Trophoblast cell (in vitro differentiated cells and primary cell): ENCODE results near the gene GJB2. TPM values are rescaled to one million over a fixed set of nuclear protein-coding genes. Genes with fewer than 3 reads are reported as not detected.

Source experiments
- DNase-seq, 2 donors: peaks; one replicate each; pipeline ENCODE4 v3.0.0-alpha.2; 2016
- H2AFZ ChIP-seq: 2 replicates; pipeline ENCODE4 v1.6.1; 2013; ENCODE audit warnings: low read length, moderate library complexity, mild to moderate bottlenecking; ENCODE audit not compliant: insufficient read depth, poor library complexity
- H2AK5ac ChIP-seq: 2 replicates; pipeline ENCODE4 v1.6.1; 2013; ENCODE audit warnings: mild to moderate bottlenecking, low read length
- H2BK120ac ChIP-seq: 2 replicates; pipeline ENCODE4 v1.6.1; 2013; ENCODE audit warnings: low read length, mild to moderate bottlenecking, moderate library complexity; ENCODE audit not compliant: insufficient read depth, poor library complexity
- H2BK12ac ChIP-seq: 2 replicates; pipeline ENCODE4 v1.6.1; 2013; ENCODE audit warnings: mild to moderate bottlenecking, low read length, moderate library complexity
- H2BK5ac ChIP-seq: 2 replicates; pipeline ENCODE4 v1.6.1; 2013; ENCODE audit warnings: low read length, low read depth, moderate library complexity, mild to moderate bottlenecking; ENCODE audit not compliant: poor library complexity
- H3K14ac ChIP-seq: 2 replicates; pipeline ENCODE4 v1.6.1; 2013; ENCODE audit warnings: mild to moderate bottlenecking, low read length
- H3K18ac ChIP-seq: 2 replicates; pipeline ENCODE4 v1.6.1; 2013; ENCODE audit warnings: mild to moderate bottlenecking, low read length
- H3K23ac ChIP-seq: 2 replicates; pipeline ENCODE4 v1.6.1; 2013; ENCODE audit warnings: low read length
- H3K27ac ChIP-seq: 2 replicates; pipeline ENCODE4 v1.5.1; 2013; ENCODE audit warnings: low read depth, mild to moderate bottlenecking, inconsistent platforms, low read length, moderate library complexity
- H3K27me3 ChIP-seq: 2 replicates; pipeline ENCODE4 v1.6.1; 2013; ENCODE audit warnings: inconsistent platforms, mild to moderate bottlenecking, low read length, moderate library complexity; ENCODE audit not compliant: insufficient read depth
- H3K36me3 ChIP-seq, 2 experiments: 1 replicate in 1 of 2; 2 replicates in 1 of 2; pipeline ENCODE4 v1.6.1; 2013; ENCODE audit warnings: low read length in 2 of 2, mild to moderate bottlenecking in 2 of 2, moderate library complexity in 1 of 2; ENCODE audit not compliant: insufficient read depth in 2 of 2, control insufficient read depth in 1 of 2
- H3K4ac ChIP-seq: 2 replicates; pipeline ENCODE4 v1.6.1; 2013; ENCODE audit warnings: low read depth, mild to moderate bottlenecking, low read length, moderate library complexity
- H3K4me1 ChIP-seq, 2 experiments: 1 replicate in 1 of 2; 2 replicates in 1 of 2; pipeline ENCODE4 v1.6.1; 2013; ENCODE audit warnings: low read length in 2 of 2, mild to moderate bottlenecking in 2 of 2, moderate library complexity in 1 of 2; ENCODE audit not compliant: insufficient read depth in 2 of 2, control insufficient read depth in 1 of 2
- H3K4me2 ChIP-seq: 2 replicates; pipeline ENCODE4 v1.6.1; 2013; ENCODE audit warnings: inconsistent platforms, mild to moderate bottlenecking, low read length, moderate library complexity
- H3K4me3 ChIP-seq: 2 replicates; pipeline ENCODE4 v1.5.1; 2013; ENCODE audit warnings: mild to moderate bottlenecking, low read depth, low read length, inconsistent platforms
- H3K79me1 ChIP-seq: one replicate; pipeline ENCODE4 v1.6.1; 2013; ENCODE audit warnings: low read length
- H3K79me2 ChIP-seq: 2 replicates; pipeline ENCODE4 v1.6.1; 2013; ENCODE audit warnings: low read length, mild to moderate bottlenecking; ENCODE audit not compliant: control insufficient read depth, insufficient read depth, poor library complexity
- H3K9ac ChIP-seq: 2 replicates; pipeline ENCODE4 v1.6.1; 2013; ENCODE audit warnings: mild to moderate bottlenecking, low read length
- H3K9me3 ChIP-seq: 2 replicates; pipeline ENCODE4 v1.6.1; 2013; ENCODE audit warnings: low read depth, mild to moderate bottlenecking, control low read depth, inconsistent platforms, low read length; ENCODE audit not compliant: insufficient read depth
- H4K12ac ChIP-seq: 2 replicates; pipeline ENCODE4 v1.6.1; 2013; ENCODE audit warnings: low read depth, mild to moderate bottlenecking, low read length, moderate library complexity
- H4K8ac ChIP-seq: 2 replicates; pipeline ENCODE4 v1.6.1; 2013; ENCODE audit warnings: low read depth, mild to moderate bottlenecking, low read length, moderate library complexity
- H4K91ac ChIP-seq: one replicate; pipeline ENCODE4 v1.6.1; 2013; ENCODE audit warnings: low read depth, mild to moderate bottlenecking, low read length, moderate library complexity
- WGBS: extraction: QIAGEN DNeasy Blood & Tissue Kit; methylation state at CpG from one replicate; pipeline ENCODE4 v1.1.7; 2013; ENCODE audit warnings: missing lambda C conversion rate; ENCODE audit not compliant: insufficient read length, insufficient coverage; ENCODE audit errors: extremely low coverage; 5-methylcytosine and 5-hydroxymethylcytosine counted together
- polyA plus RNA-seq: library from polyadenylated mRNA; stranded (reverse); fragments of 200-250 nt; gene quantifications from 2 replicates; pipeline ENCODE4 v1.2.3, GENCODE V29; 2013

GJB2 gene
- polyA plus RNA-seq: 2.8 and 2.9 TPM in 2 replicates

- Histone ChIP-seq H2BK12ac (no peak within 1 kb of the TSS), H3K79me1 (no peaks in the 10 kb centered on the region), H3K27me3 (peaks cover 26% of the 10 kb centered on the region), H3K4ac (no peak within 1 kb of the TSS), H2BK5ac (no peak within 1 kb of the TSS), H3K9ac (no peak within 1 kb of the TSS), H3K18ac (no peak within 1 kb of the TSS), H4K8ac (no peak within 1 kb of the TSS), H3K9me3 (no peaks in the 10 kb centered on the region), H3K27ac (no peak within 1 kb of the TSS), H4K12ac (no peak within 1 kb of the TSS), H3K4me2 (peak within 1 kb of the TSS; percentile 98), H3K4me1 (peaks cover 0 to 10% of the 10 kb centered on the region in 2 experiments), H2AFZ (peak within 1 kb of the TSS; percentile 37), H4K91ac (no peak within 1 kb of the TSS), H3K4me3 (peak within 1 kb of the TSS; percentile 64), H3K14ac (no peak within 1 kb of the TSS), H3K36me3 (no peaks in the 10 kb centered on the region), H3K79me2 (no peaks in the 10 kb centered on the region), H2AK5ac (no peak within 1 kb of the TSS), H2BK120ac (no peak within 1 kb of the TSS), H3K23ac (no peak within 1 kb of the TSS)
- no peak for DNase-seq
- WGBS: no CpG with 5 or more reads among the region's 39 CpGs
These were observed at the start of gene GJB2 for GRCh38 chr13:20192836-20193161. GJB2 (minus strand) TSS chr13:20192938; CDS start chr13:20189581, 3,357 bp downstream.

DNA sequence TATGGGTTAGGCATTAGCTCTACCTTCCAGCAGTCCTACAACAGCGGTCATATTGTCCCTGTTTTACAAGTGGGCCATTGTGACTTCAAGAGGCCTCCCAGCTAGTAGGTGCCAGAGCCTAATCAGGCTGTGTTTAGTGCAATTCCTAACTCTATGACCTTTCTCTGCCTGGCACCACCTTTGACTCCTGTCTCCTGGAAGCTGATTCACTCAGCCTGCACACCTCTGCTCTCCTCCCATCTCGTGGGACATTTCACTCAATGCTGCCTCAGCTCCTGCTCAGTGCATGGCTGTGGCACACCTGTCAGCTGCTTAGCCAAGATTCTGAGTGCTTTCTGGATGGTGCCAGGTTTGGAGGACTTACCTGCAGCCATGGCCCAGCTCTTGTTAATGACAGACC lies 48.9 kb upstream of the GJB2 start:
- Histone ChIP-seq H3K27me3 (no peaks in the 10 kb centered on the region), H3K9ac (no peak overlapping the region), H3K9me3 (peaks cover 3% of the 10 kb centered on the region), H3K4me2 (no peak overlapping the region), H3K23ac (no peak overlapping the region), H3K18ac (no peak overlapping the region), H4K8ac (no peak overlapping the region), H2BK5ac (no peak overlapping the region), H3K4me1 (peaks cover 0 to 2% of the 10 kb centered on the region in 2 experiments), H2AFZ (no peak overlapping the region), H2AK5ac (no peak overlapping the region), H4K91ac (no peak overlapping the region), H2BK120ac (no peak overlapping the region), H3K79me1 (no peaks in the 10 kb centered on the region), H4K12ac (no peak overlapping the region), H3K36me3 (no peaks in the 10 kb centered on the region), H3K4me3 (no peak overlapping the region), H3K79me2 (no peaks in the 10 kb centered on the region), H2BK12ac (no peak overlapping the region), H3K14ac (no peak overlapping the region), H3K27ac (no peak overlapping the region), H3K4ac (no peak overlapping the region)
- no peak for DNase-seq
- no CpG with 5 or more reads among the region's 2 CpGs for WGBS

DNA sequence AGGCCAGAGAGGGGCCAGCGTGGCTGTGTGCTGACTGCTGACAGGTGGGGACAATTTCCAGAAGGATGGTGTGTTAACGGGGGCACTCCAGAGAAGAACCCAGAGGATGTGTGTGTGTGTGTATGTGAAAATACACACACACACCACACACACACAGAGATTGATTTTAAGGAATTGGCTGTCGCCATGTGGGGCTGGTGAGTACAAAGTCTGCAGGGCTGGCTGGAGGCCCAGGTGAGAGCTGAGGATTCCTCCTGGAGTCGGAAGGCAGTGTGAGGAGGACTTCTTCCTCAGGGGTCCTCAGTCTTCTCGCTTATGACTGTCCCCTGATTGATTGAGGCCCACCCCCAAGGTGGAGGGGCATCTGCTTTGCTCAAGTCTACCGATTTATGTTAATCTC lies 47.0 kb upstream of the GJB2 start:
- H3K36me3 ChIP-seq: no peaks in the 10 kb centered on the region
- H4K8ac ChIP-seq: no peak overlapping the region
- no CpG with 5 or more reads among the region's 6 CpGs for WGBS
- no peak overlapping the region for H3K18ac ChIP-seq
- no peaks in the 10 kb centered on the region for H3K79me2 ChIP-seq
- H4K91ac ChIP-seq: no peak overlapping the region
- peaks cover 3% of the 10 kb centered on the region for H3K9me3 ChIP-seq
- no peak overlapping the region for H2AK5ac ChIP-seq
- H3K27ac ChIP-seq: no peak overlapping the region
- H3K27me3 ChIP-seq: no peaks in the 10 kb centered on the region
- H3K4me3 ChIP-seq: no peak overlapping the region
- peaks cover 0 to 2% of the 10 kb centered on the region in 2 experiments for H3K4me1 ChIP-seq
- H3K9ac ChIP-seq: no peak overlapping the region
- no peak overlapping the region for H3K23ac ChIP-seq
- H2BK5ac ChIP-seq: no peak overlapping the region
- no peak overlapping the region for H3K4ac ChIP-seq
- DNase-seq: no peak
- H2AFZ ChIP-seq: no peak overlapping the region
- no peak overlapping the region for H2BK120ac ChIP-seq
- no peak overlapping the region for H3K14ac ChIP-seq
- no peak overlapping the region for H3K4me2 ChIP-seq
- no peak overlapping the region for H2BK12ac ChIP-seq
- no peak overlapping the region for H4K12ac ChIP-seq
- H3K79me1 ChIP-seq: no peaks in the 10 kb centered on the region

DNA sequence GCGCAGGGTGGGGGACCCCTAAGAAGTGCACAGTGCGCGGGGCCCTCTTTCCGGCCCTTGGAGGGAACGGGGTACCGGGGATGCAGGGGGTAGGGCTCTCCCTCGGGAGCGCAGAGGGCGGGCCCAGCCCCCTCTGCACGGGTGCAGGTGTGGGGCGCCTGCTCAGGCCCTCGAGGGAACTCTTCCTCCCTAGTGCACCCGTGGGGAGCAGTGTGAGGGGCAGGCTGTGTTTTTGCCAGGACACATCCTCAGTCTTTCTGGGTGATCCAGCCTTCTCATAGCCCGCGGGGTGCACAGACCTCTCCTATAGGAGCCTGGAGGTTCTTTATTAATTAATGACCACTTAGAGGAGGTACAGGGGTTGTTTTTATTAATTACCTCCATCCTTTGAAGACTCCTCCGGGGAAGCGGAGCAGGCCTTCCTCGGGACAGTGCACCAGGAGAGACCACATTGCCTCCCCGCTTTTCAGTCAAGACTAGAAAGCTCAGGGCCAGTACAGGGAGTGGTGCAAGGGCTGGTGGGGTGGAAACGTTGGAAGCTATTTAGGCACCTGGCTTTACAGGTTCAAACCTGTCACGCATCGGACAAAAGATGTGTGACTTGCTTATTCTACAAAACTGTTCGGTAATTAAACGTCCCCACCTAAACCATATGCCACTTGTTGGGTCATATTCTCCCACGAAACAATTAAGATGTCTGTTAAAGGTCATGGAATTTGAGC lies 40.0 kb upstream of the GJB2 start:
- no peaks in the 10 kb centered on the region for H3K36me3 ChIP-seq
- WGBS: no CpG with 5 or more reads among the region's 25 CpGs

More for the DNA sequence above, 40.0 kb upstream of the GJB2 start:
- Histone ChIP-seq H2BK120ac (no peak overlapping the region), H2BK12ac (no peak overlapping the region), H3K79me1 (peaks cover 3% of the 10 kb centered on the region), H3K27me3 (peaks cover 20% of the 10 kb centered on the region), H2AFZ (no peak overlapping the region), H4K8ac (no peak overlapping the region), H4K12ac (no peak overlapping the region), H3K4ac (no peak overlapping the region), H2AK5ac (no peak overlapping the region), H3K79me2 (no peaks in the 10 kb centered on the region), H3K18ac (no peak overlapping the region), H3K4me1 (peaks cover 11 to 14% of the 10 kb centered on the region in 2 experiments), H2BK5ac (peak overlapping the region; percentile 14), H3K14ac (no peak overlapping the region), H3K4me3 (no peak overlapping the region), H4K91ac (no peak overlapping the region), H3K9ac (peak overlapping the region; percentile 59), H3K4me2 (peak overlapping the region; percentile 89), H3K27ac (no peak overlapping the region), H3K23ac (peak overlapping the region; percentile 29), H3K9me3 (peaks cover 2% of the 10 kb centered on the region)
- DNase-seq: no peak
